Peyer's patch (tissue), 4 donors: ENCODE data around the gene ZSCAN23. TPM values are rescaled to one million over a fixed set of nuclear protein-coding genes. Genes with fewer than 3 reads are reported as not detected.
A peak's percentile ranks its signal among the peaks of the same experiment; 100 is the strongest.
"Not testable (repeated sequence)": the region's sequence is repeated elsewhere in the genome, so short reads cannot be mapped to it uniquely, and the experiment has no call there.

Experiments
- DNase-seq, 3 donors: peaks; one replicate each; pipeline ENCODE4 v3.0.0-alpha.2; 2017 to 2019
- H3K27ac ChIP-seq, 4 donors: fragments of 200-600 bp; sonication (generic); one replicate each; pipeline ENCODE4 v1.5.1; 2016 to 2019
- H3K27me3 ChIP-seq, 2 donors: fragments of 200-600 bp; sonication (generic); one replicate each; pipeline ENCODE4 v1.5.1; 2019
- H3K36me3 ChIP-seq, 3 donors: fragments of 200-600 bp; sonication (generic); one replicate each; pipeline ENCODE4 v1.5.1; 2016 to 2019
- H3K4me1 ChIP-seq, 4 donors: fragments of 200-600 bp; sonication (generic); one replicate each; pipeline ENCODE4 v1.5.1; 2016 to 2019
- H3K4me3 ChIP-seq, 4 donors: fragments of 200-600 bp; sonication (generic); 1 replicate in 3 of 4; 2 replicates in 1 of 4; pipeline ENCODE4 v1.5.1; 2016 to 2019; ENCODE audit warnings: mild to moderate bottlenecking in 1 of 4
- H3K9me3 ChIP-seq, 4 donors: fragments of 200-600 bp; sonication (generic); one replicate each; pipeline ENCODE4 v1.5.1; 2016 to 2019; ENCODE audit warnings: mild to moderate bottlenecking in 1 of 4
- POLR2A ChIP-seq, 2 donors: fragments of 450-650 bp; IDR thresholded peaks; one replicate each; pipeline ENCODE4 v1.5.1; 2017; ENCODE audit warnings: antibody characterized with exemption in 2 of 2, mild to moderate bottlenecking in 2 of 2, moderate library complexity in 2 of 2
- total RNA-seq, 4 donors: library from RNA; depleted of rRNA; stranded (reverse); fragments of >200 nt; gene quantifications; one replicate each; pipeline ENCODE4 v1.1.0, GENCODE V29; 2016
- TF ChIP-seq, protein P1 (sequence below), 6 experiments: fragments of 450-650 bp in 4 of 6; fragments of 200-600 bp in 2 of 6; sonication (generic) in 1 of 6; IDR thresholded peaks; one replicate each; pipeline ENCODE4 v1.5.1; 2017 to 2019; ENCODE audit warnings: antibody characterized with exemption in 6 of 6, mild to moderate bottlenecking in 3 of 6, moderate library complexity in 1 of 6

The ZSCAN23 gene
- total RNA-seq, 4 donors from 2014 or later: 0.57 to 46.2 (median 1.6) TPM; not detected in 1

- Histone ChIP-seq H3K9me3 (no peaks in the 10 kb centered on the region), H3K27me3 (peaks cover 0 to 10% of the 10 kb centered on the region in 2 donors), H3K4me3 (peak overlapping the region in 1 of 4 donors; percentile 22), H3K27ac (no peak overlapping the region), H3K36me3 (no peaks in the 10 kb centered on the region), H3K4me1 (no peaks in the 10 kb centered on the region)
- TF ChIP-seq, protein P1, sequence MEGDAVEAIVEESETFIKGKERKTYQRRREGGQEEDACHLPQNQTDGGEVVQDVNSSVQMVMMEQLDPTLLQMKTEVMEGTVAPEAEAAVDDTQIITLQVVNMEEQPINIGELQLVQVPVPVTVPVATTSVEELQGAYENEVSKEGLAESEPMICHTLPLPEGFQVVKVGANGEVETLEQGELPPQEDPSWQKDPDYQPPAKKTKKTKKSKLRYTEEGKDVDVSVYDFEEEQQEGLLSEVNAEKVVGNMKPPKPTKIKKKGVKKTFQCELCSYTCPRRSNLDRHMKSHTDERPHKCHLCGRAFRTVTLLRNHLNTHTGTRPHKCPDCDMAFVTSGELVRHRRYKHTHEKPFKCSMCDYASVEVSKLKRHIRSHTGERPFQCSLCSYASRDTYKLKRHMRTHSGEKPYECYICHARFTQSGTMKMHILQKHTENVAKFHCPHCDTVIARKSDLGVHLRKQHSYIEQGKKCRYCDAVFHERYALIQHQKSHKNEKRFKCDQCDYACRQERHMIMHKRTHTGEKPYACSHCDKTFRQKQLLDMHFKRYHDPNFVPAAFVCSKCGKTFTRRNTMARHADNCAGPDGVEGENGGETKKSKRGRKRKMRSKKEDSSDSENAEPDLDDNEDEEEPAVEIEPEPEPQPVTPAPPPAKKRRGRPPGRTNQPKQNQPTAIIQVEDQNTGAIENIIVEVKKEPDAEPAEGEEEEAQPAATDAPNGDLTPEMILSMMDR (IDR thresholded peaks at IDR 0.05): no peak
- no peak for TF ChIP-seq POLR2A (IDR thresholded peaks at IDR 0.05)
- DNase-seq: no peak
Observed at GRCh38 chr6:28446818-28447511, 3.7 kb upstream of the ZSCAN23 start.

DNA sequence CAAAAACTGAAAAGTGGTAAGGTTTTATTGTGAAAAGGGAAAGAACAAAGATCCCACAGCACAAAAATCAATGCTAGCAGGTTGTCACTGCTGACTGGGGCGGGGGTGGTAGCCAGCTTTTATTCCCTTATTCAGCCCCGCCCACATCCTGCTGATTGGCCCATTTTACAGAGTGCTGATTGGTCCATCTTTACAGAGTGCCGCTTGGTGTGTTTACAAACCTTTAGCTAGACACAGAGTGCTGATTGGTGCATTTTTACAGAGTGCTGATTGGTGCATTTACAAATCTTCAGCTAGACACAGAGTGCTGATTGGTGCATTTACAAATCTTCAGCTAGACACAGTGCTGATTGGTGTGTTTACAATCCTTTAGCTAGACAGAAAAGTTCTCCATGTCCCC, 1.5 kb upstream of the ZSCAN23 start:
- H3K27me3 ChIP-seq, H3K36me3 ChIP-seq, H3K9me3 ChIP-seq, H3K4me1 ChIP-seq, DNase-seq, H3K4me3 ChIP-seq, H3K27ac ChIP-seq: not testable (repeated sequence)

DNA sequence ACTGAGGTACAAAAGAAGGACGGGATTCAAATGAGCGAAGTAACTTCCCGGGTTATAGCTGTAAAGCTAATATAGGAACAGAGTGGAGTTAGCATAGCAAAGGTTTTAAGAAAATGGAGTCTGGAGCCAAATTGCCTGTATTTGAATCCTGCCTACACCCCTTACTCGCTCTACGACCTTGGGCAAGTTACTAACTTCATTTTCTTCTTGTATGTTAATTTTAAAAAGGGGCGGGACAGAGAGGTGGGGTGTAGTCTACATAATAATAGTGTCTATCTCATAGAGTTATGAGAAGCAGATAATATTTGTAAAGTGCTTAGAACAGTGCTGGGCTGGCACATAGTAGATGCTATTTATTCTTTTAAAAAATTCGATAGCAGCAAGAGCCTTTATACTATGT, 705 bp downstream of the ZSCAN23 start:
- DNase-seq: no peak
- H3K27me3 ChIP-seq: peaks cover 0 to 10% of the 10 kb centered on the region in 2 donors
- no peaks in the 10 kb centered on the region for H3K36me3 ChIP-seq
- H3K4me1 ChIP-seq: no peaks in the 10 kb centered on the region
- TF ChIP-seq, protein P1 (IDR thresholded peaks at IDR 0.05): no peak
- TF ChIP-seq POLR2A (IDR thresholded peaks at IDR 0.05): no peak
- peak overlapping the region in 3 of 4 donors; percentile 39 to 70 (median 54) for H3K4me3 ChIP-seq
- no peak overlapping the region for H3K27ac ChIP-seq
- no peaks in the 10 kb centered on the region for H3K9me3 ChIP-seq

GRCh38 chr6:28436404-28436803, 6.9 kb downstream of the ZSCAN23 start:
- H3K9me3 ChIP-seq: no peaks in the 10 kb centered on the region
- H3K27me3 ChIP-seq: no peaks in the 10 kb centered on the region
- no peak for DNase-seq
- no peaks in the 10 kb centered on the region for H3K36me3 ChIP-seq
- no peak for TF ChIP-seq POLR2A (IDR thresholded peaks at IDR 0.05)
- TF ChIP-seq, protein P1 (IDR thresholded peaks at IDR 0.05): no peak
- no peak overlapping the region for H3K27ac ChIP-seq
- no peaks in the 10 kb centered on the region for H3K4me1 ChIP-seq
- H3K4me3 ChIP-seq: no peak overlapping the region

DNA sequence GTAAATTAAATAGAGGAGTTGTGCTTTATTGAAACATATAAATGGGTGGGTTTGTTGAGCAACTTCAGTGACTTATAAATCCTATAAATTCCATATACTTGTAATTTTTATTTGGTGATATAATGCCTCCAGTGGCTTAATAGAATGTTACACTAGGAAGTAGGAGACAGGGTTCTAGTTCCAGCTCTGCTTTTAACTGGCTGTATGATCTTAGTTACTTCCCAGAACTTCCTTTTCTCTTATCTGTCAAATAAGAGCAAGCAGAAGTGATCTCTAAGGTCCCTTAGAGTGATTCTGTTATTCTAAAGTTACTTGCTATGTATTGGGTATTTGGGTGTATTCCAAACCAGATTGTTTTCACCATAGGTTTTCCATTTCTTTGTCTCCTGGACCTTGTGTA, 10.2 kb downstream of the ZSCAN23 start:
- Histone ChIP-seq H3K4me1 (no peaks in the 10 kb centered on the region), H3K27me3 (no peaks in the 10 kb centered on the region), H3K27ac (no peak overlapping the region), H3K36me3 (no peaks in the 10 kb centered on the region), H3K4me3 (no peak overlapping the region), H3K9me3 (no peaks in the 10 kb centered on the region)
- no peak for TF ChIP-seq POLR2A (IDR thresholded peaks at IDR 0.05)
- TF ChIP-seq, protein P1 (IDR thresholded peaks at IDR 0.05): no peak
- DNase-seq: no peak

DNA sequence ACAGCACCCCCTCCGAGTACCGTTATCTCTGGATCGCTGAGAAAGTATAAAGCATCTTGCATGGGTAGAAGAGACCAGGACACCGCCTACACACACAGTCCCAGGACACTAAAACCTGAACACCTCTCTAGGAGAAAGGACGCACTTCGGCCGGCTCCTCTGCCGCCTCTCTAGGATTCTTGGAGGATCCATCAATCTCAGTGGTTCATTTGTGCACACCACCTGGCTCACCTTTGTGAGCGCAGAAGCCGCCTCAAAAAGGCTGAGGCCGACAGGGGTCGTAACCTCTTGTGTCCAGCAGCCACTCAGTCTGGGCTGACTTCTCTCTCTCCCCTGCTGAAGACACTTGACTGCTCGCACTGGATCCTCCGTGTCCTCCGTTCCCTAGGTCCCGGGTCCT, 13.5 kb downstream of the ZSCAN23 start:
- no peaks in the 10 kb centered on the region for H3K4me1 ChIP-seq
- no peak overlapping the region for H3K4me3 ChIP-seq
- no peak overlapping the region for H3K27ac ChIP-seq
- no peak for TF ChIP-seq POLR2A (IDR thresholded peaks at IDR 0.05)
- TF ChIP-seq, protein P1 (IDR thresholded peaks at IDR 0.05): no peak
- H3K9me3 ChIP-seq: peaks cover 0 to 6% (median 0%) of the 10 kb centered on the region in 4 donors
- H3K27me3 ChIP-seq: no peaks in the 10 kb centered on the region
- no peak for DNase-seq
- no peaks in the 10 kb centered on the region for H3K36me3 ChIP-seq
